NCI-H187 treated with DMSO at 0.1 percent for 48 hours (cell line): ENCODE data around the gene MPV17L.
"Not testable (repeated sequence)": the region's sequence is repeated elsewhere in the genome, so short reads cannot be mapped to it uniquely, and the experiment has no call there.

Experiments used
- DNase-seq: peaks from one replicate; lab custom pipeline; 2025; lab: John Stamatoyannopoulos, UW

Gene MPV17L

DNA sequence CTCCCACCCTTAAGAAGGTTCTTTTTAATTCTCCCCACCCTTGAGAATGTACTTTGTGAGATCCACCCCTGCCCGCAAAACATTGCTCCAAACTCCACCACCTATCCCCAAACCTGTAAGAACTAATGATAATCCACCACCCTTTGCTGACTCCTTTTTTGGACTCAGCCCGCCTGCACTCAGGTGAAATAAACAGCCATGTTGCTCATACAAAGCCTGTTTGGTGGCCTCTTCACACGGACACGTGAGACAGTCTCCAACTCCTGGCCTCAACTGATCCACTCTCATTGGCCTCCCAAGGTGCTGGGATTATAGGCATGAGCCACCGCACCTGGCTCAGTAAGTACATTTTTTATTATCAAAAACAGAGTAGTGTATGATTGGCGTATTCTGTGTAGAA is 13.9 kb downstream of the MPV17L start:
- not testable (repeated sequence) for DNase-seq

DNA sequence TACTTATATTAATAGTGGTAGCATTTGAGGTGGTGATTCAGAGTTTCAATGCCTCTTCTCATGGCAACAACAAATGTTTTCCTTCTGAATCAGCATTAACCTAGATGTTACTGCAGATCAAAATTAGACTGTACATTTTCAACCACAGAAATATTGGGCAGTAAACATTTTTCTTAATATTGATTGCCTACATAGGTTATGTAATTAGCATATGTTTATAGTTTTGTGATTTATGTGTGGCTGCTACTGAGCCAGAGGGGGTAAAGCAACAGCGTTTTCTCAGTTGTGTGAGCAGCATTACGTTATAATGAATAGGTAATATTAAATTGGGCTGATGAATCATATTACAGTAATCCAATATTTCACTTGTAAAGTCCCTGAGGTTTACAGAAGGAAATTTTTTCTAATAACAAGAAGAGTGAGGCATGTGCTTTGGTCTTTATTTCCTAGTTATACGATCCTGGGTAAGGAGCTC is 20.0 kb downstream of the MPV17L start:
- DNase-seq = no peak

DNA sequence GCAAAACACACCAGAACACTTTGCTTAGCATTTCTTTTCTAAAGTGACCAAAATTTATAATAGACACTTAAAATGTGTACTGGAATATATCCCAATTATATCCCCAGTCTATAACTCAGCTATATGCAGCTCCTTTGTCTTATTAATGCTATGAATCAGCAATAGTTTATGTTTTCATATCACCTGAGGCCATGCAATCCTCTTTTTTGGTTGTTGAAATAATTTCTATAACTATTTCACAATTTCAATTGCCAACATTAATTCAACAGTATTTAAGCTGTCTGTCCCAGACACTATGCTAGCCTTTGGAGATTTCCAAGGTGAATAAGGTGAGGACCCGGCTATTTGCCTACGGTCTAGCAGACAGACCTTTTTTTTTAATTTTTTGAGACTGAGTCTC is 21.6 kb downstream of the MPV17L start:
- no peak for DNase-seq

DNA sequence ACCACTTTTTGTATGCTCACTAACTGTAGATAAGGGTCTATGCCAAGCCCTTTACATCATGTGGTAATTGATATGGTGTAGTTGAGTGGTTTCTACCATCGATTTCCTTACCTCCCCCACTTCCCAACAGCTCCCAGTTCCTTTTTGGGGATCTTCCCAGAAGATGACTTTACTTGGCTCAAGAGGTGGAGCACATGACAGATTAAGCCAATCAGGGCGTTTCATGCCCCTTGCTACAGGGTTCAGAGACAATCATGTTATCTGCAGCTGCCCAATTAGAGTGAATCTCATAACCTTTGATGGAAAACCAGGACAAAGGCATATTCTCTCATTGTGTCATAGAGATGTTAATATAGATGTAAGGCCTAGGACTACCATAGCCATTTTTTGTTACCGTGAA is 22.7 kb downstream of the MPV17L start:
- no peak for DNase-seq

DNA sequence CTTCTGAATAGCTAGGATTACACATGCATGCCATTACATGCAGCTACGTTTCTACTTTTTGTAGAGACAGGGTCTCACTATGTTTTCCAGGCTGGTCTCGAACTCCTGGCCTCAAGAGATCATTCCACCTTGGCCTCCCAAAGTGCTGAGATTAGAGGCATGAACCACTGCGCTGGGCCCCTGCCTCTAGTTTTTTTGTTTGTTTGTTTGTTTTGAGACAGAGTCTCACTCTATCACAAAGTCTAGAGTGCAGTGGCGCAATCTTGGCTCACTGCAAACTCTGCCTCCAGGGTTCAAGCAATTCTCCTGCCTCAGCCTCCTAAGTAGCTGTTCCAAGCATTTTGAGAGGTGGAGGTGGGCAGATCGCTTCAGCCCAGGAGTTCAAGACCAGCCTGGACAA is 26.1 kb downstream of the MPV17L start:
- not testable (repeated sequence) for DNase-seq

- DNase-seq = no peak
Measured at GRCh38 chr16:15422222-15422621, 26.7 kb downstream of the MPV17L start.

DNA sequence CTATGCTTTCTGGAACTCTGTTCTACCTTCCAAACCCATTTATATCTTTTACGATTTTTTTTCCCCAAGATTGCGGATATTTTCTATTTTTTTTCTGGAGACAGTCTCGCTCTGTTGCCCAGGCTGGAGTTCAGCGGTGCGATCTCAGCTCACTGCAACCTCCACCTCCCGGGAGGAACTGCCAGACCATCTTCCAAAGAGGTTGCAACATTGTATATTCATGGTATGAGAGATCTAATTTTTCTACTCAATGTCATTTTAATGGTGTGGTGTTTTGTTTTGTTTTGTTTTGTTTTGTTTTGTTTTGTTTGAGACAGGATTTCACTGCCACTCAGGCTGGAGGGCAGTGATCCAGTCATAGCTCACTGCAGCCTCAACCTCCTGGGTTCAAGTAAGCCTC is 30.3 kb downstream of the MPV17L start:
- no peak for DNase-seq

GRCh38 chr16:15426796-15427195 is 31.2 kb downstream of the MPV17L start:
- DNase-seq = no peak

DNA sequence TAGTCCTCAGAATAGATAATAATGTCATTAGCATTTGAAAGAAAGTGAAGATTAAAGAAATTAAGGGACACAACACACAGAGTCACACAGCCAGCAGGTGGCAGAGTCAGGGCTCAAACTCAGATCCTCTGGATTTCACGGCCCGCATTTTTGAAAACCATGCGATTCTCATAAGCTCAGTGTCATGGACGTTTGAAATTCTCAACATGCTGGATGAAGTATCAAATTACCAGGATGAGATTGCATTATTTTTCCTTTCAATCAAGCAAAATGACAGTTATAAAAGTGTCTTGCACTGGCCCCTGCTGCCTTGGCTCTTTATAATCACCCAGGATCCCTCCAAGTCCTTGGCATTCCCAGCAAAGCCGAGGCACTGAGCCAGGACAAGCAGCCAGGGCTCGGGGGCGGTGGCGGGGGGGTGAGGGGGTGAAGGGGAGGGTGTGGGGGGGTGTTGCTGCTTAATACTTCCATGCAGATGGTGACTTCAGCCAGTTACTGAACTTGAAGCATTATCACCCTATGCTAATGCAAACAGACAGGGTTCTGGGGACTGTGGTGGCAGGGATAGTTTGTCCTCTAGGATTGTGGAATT is 32.2 kb downstream of the MPV17L start:
- DNase-seq = no peak

DNA sequence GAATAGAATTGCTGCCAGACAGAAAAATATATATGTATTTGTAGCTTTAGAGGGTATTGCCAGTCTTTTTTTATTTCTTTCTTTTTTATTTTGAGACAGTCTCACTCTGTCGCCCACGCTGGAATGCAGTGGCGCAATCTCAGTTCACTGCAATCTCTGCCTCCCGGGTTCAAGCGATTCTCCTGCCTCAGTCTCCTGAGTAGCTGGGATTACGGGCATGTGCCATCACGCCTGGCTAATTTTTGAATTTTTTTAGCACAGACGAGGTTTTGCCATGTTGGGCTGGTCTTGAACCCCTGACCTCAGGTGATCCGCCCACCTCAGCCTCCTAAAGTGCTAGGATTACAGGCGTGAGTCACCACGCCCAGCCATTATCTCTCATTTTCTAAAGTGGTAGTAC is 35.3 kb downstream of the MPV17L start:
- not testable (repeated sequence) for DNase-seq

- no peak for DNase-seq
Measured at GRCh38 chr16:15434079-15434424, 38.5 kb downstream of the MPV17L start.

GRCh38 chr16:15434425-15435215 is 39.1 kb downstream of the MPV17L start, which contains the start of gene BMERB1:
Gene BMERB1, plus strand, starts transcription at chr16:15434588. Its CDS starts 66 bp downstream, at chr16:15434654.
- DNase-seq = no peak

DNA sequence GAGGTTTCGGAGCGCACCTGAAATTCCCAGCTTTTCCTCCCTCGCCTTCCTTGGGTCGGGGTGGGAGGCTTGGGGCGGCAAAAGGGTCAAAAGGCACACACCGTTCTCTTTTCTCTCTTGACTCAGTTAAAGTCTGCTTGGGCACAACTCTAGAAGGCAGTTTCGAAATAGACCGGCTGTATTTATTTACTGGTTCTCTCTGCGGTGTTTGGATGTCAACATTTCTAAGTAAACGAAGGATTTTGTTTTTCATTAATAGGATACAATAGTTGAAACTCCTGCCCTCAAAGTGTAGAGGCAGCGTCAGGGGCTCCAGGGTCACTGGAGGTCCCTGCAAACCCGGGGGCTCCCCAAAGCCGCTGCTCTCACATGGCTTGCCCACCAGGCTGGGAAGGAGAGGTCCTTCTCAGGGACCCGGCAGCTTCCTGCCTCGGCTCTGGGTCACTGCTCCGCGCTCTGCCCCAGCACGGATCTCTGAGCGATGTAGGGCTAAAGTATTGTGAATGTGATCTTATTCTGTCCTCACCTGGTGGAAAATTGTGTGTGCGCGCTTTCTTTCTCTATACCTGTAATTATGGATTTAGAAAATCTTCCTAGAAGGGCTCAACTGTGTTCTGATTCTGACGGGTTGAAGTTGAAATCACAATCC is 39.8 kb downstream of the MPV17L start:
- no peak for DNase-seq

- DNase-seq = no peak
Measured at GRCh38 chr16:15439102-15439501, 43.5 kb downstream of the MPV17L start.

GRCh38 chr16:15439521-15439920 is 44.0 kb downstream of the MPV17L start:
- no peak for DNase-seq

- DNase-seq = no peak
Measured at GRCh38 chr16:15440852-15441251, 45.3 kb downstream of the MPV17L start.

DNA sequence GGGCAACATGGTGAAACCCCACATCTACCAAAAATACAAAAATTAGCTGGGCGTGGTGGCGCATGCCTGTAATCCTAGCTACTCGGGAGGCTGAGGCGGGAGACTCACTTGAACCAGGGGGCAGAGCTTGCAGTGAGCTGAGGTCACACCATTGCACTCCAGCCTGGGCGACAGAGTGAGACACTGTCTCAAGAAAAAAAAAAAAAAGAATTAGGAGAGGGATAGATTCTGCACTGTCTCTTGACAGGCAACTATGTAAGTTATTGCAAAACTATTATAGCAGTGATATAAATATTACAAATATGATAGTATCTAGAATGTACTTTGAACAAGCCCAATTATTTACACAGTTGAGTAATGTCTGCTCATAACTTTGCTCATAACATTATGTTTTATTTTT is 46.6 kb downstream of the MPV17L start:
- not testable (repeated sequence) for DNase-seq

DNA sequence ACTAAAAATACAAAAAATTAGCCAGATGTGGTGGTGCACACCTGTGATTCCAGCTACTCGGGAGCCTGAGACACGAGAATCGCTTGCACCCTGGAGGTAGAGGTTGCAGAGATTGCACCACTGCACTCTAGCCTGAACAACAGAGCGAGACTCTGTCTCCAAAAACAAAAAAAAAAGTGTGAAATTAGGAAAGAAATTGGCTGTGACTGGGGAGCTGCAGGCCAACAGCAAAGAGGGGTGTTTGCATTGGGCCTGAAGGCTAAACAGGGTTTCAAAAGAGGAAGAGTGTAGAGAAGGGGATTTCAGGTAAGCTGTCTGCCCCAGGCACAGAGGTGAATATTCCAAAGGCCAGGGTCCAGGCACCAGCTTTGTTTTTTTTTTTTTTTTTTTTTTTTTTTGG is 48.2 kb downstream of the MPV17L start:
- no peak for DNase-seq

DNA sequence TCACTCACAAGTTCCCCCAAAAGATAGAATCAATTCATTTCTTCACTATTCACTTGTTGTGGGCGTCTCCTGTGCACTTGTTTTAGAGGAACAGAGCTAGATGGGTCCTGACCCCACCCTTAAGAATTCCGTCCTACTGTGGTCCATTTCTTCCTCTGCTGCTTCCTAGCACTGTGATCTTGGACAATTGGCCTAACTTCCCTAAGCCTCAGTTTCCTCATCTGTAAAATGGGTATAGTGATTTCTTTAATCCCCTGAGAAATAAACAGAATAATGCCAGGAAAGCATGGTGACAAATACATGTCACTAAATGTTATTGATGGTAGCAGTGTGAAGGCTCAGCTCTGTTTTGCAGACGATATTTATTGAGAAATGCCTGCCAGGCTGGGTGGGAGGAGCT is 48.7 kb downstream of the MPV17L start:
- DNase-seq = no peak

DNA sequence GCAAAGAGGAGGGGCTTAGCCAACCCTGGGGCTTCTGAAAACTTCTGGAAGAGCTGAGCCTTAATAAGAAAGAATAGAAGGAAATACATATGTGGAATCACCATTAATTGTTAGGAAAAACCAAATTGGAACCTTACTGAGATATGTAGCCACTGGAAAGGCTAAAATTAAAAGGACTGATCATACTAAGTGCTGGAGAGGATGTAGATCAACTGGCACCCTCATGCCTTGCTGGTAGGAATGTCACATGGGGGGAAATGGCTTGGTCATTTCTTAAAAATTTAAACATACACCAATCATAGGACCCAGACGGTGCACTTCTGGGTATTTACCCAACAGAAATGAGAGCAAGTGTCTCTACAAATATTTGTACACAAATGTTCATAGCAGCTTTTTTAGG is 49.9 kb downstream of the MPV17L start:
- no peak for DNase-seq

DNA sequence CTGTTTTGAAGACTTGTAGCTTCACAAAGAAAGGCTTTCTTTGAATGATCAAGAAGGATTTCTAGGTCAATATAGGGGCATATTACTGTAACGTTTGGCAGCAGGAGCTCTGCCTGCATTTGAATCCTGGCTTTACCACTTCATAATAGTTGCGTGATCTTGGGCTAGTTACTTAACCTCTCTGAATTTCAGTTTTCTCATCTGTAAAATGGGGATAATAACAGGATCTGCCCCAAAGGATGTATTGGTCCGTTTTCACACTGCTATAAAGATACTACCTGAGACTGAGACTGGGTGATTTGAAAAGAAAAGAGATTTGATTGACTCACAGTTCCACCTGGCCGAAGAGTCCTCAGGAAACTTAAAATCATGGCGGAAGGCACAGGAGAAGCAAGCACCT is 51.3 kb downstream of the MPV17L start:
- no peak for DNase-seq

DNA sequence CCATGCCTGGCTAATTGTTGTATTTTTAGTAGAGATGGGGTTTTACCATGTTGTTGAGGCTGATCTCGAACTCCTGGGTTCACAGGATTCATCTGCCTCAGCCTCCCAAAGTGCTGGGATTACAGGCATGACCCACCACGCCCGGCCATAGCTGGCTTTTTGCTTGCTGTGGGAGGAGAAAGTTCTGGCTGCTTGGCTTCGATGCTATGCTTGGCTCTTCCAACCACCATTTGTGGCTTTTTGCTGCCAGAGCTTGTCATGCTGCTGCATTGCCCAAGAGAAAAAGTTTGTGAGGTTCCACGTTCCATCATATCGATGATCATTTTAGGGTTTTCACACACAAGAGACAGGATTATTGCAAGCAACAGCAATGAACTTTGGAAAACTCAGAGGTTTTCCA is 55.1 kb downstream of the MPV17L start:
- no peak for DNase-seq

GRCh38 chr16:15451098-15451731 is 55.7 kb downstream of the MPV17L start:
- no peak for DNase-seq
